ENCODE measurements around the gene LAG3.
A peak's percentile ranks its signal among the peaks of the same experiment; 100 is the strongest.
"Not testable (repeated sequence)": the region's sequence is repeated elsewhere in the genome, so short reads cannot be mapped to it uniquely, and the experiment has no call there.

LAG3 gene

GRCh38 chr12:6772331-6772695 lies at the start of gene LAG3:
LAG3 (plus strand) TSS chr12:6772520; CDS start chr12:6772853, 333 bp downstream.
- peak in 1 of 2 donors; percentile 15 for DNase-seq

GRCh38 chr12:6722863-6723262 lies 49.5 kb upstream of the LAG3 start:
- no peak for DNase-seq

GRCh38 chr12:6723607-6724408 lies 48.5 kb upstream of the LAG3 start, which contains the start of gene COPS7A:
COPS7A (plus strand) TSS chr12:6724046; CDS start chr12:6724657, 611 bp downstream.
- DNase-seq, result peak; percentile 90 to 97

GRCh38 chr12:6724409-6724797 lies 47.9 kb upstream of the LAG3 start:
- DNase-seq, result no peak

GRCh38 chr12:6725350-6725749 lies 47.0 kb upstream of the LAG3 start:
- DNase-seq, result no peak

- DNase-seq, result no peak
Measured at GRCh38 chr12:6729186-6729585, 43.1 kb upstream of the LAG3 start.

GRCh38 chr12:6730169-6730568 lies 42.2 kb upstream of the LAG3 start:
- no peak for DNase-seq

- DNase-seq, result no peak
Measured at GRCh38 chr12:6734506-6735387, 37.6 kb upstream of the LAG3 start.

GRCh38 chr12:6735448-6736191 lies 36.7 kb upstream of the LAG3 start:
- DNase-seq, result peak; percentile 4 to 11

- DNase-seq, result no peak
Measured at GRCh38 chr12:6736754-6737153, 35.6 kb upstream of the LAG3 start.

GRCh38 chr12:6742080-6742479 lies 30.2 kb upstream of the LAG3 start:
- not testable (repeated sequence) for DNase-seq

GRCh38 chr12:6742834-6743233 lies 29.5 kb upstream of the LAG3 start:
- no peak for DNase-seq

GRCh38 chr12:6743300-6743699 lies 29.0 kb upstream of the LAG3 start:
- DNase-seq, result not testable (repeated sequence)

- peak; percentile 32 to 92 for DNase-seq
Measured at GRCh38 chr12:6745741-6746525, 26.4 kb upstream of the LAG3 start.

- DNase-seq, result no peak
Measured at GRCh38 chr12:6747216-6747615, 25.1 kb upstream of the LAG3 start.

GRCh38 chr12:6748761-6749160 lies 23.6 kb upstream of the LAG3 start:
- no peak for DNase-seq

GRCh38 chr12:6750506-6750905 lies 21.8 kb upstream of the LAG3 start:
- DNase-seq, result no peak

- no peak for DNase-seq
Measured at GRCh38 chr12:6751767-6752166, 20.6 kb upstream of the LAG3 start.

- no peak for DNase-seq
Measured at GRCh38 chr12:6752167-6752920, 20.0 kb upstream of the LAG3 start.

- DNase-seq, result peak; percentile 91 to 98
Measured at GRCh38 chr12:6752921-6753771, 19.2 kb upstream of the LAG3 start, which contains the start of gene MLF2. MLF2 (minus strand) TSS chr12:6753141; CDS start chr12:6752334, 807 bp downstream.
